PC-9 (cell line): Measurements from ENCODE around the gene GPBP1. TPM values are rescaled to one million over a fixed set of nuclear protein-coding genes. Genes with fewer than 3 reads are reported as not detected.
"Not testable (repeated sequence)": the region's sequence is repeated elsewhere in the genome, so short reads cannot be mapped to it uniquely, and the experiment has no call there.

Source experiments
- BruUV-seq: library from RNA; stranded (reverse); fragments of 400-500 nt; replicated peaks from 2 replicates; lab custom pipeline; 2021; lab: Mats Ljungman, UMichigan
- CTCF ChIA-PET: fragments of 300-600 bp; sonication (Branson Sonifier 250); formaldehyde crosslinking; loops from one replicate; lab custom pipeline; 2022; ENCODE audit warnings: antibody characterized with exemption; lab: Charles Lee
- POLR2A ChIA-PET: fragments of 300-600 bp; sonication (Branson Sonifier 250); formaldehyde crosslinking; loops from one replicate; lab custom pipeline; 2022; ENCODE audit warnings: antibody characterized with exemption; ENCODE audit not compliant: unreplicated experiment; lab: Charles Lee
- DNase-seq, 2 experiments: peaks; one replicate each; pipeline versions ENCODE4 v3.0.0 to v3.0.0-alpha.2; 2015 to 2022; ENCODE audit warnings: mixed read lengths in 1 of 2
- H2AFZ ChIP-seq: fragments of 200-600 bp; sonication (generic); 2 replicates; pipeline ENCODE4 v1.8.1; 2017; ENCODE audit warnings: antibody characterized with exemption
- H3F3A ChIP-seq: fragments of 200-600 bp; sonication (generic); 2 replicates; pipeline ENCODE4 v1.8.1; 2017; ENCODE audit warnings: antibody characterized with exemption, mild to moderate bottlenecking, low read depth; ENCODE audit not compliant: insufficient read depth
- H3K27ac ChIP-seq: fragments of 200-600 bp; sonication (generic); 2 replicates; pipeline ENCODE4 v1.6.1; 2016; ENCODE audit warnings: mixed run types
- H3K27me3 ChIP-seq: fragments of 200-600 bp; sonication (generic); 2 replicates; pipeline ENCODE4 v1.6.1; 2016; ENCODE audit warnings: low read depth, mixed run types; ENCODE audit not compliant: insufficient read depth
- H3K36me3 ChIP-seq: fragments of 200-600 bp; sonication (generic); 2 replicates; pipeline ENCODE4 v1.6.1; 2016; ENCODE audit warnings: low read depth, mixed run types
- H3K4me1 ChIP-seq: fragments of 200-600 bp; sonication (generic); replicated peaks from 2 replicates; pipeline ENCODE4 v1.6.1; 2016; ENCODE audit warnings: mixed run types; ENCODE audit not compliant: insufficient read depth
- H3K4me2 ChIP-seq: fragments of 200-600 bp; sonication (generic); 2 replicates; pipeline ENCODE4 v1.6.1; 2017; ENCODE audit warnings: mixed run types
- H3K4me3 ChIP-seq: fragments of 200-600 bp; sonication (generic); 2 replicates; pipeline ENCODE4 v1.6.1; 2016; ENCODE audit warnings: mixed run types
- H3K79me2 ChIP-seq: fragments of 200-600 bp; sonication (generic); 2 replicates; pipeline ENCODE4 v1.6.1; 2017; ENCODE audit warnings: low read depth, mixed run types
- H3K9me2 ChIP-seq: fragments of 200-600 bp; sonication (generic); 2 replicates; pipeline ENCODE4 v1.8.1; 2017; ENCODE audit warnings: mild to moderate bottlenecking; ENCODE audit not compliant: insufficient read depth
- H3K9me3 ChIP-seq: fragments of 200-600 bp; sonication (generic); 2 replicates; pipeline ENCODE4 v1.8.1; 2016; ENCODE audit warnings: low read depth; ENCODE audit not compliant: insufficient read depth
- H4K20me1 ChIP-seq: fragments of 200-600 bp; sonication (generic); 2 replicates; pipeline ENCODE4 v1.8.1; 2017; ENCODE audit not compliant: insufficient read depth
- CTCF ChIP-seq: fragments of 200-600 bp; sonication (generic); conservative IDR thresholded peaks from 2 replicates; pipeline ENCODE4 v1.6.1; 2017; ENCODE audit warnings: mixed run types, antibody characterized with exemption, mild to moderate bottlenecking, moderate library complexity
- EZH2 ChIP-seq: fragments of 200-600 bp; sonication (generic); IDR thresholded peaks from 2 replicates; pipeline ENCODE4 v1.8.0; 2017; ENCODE audit warnings: antibody characterized with exemption, low read depth
- intact Hi-C: fragments of 100-400 bp; cut with micrococcal nuclease; formaldehyde crosslinking; loops from one replicate; pipeline ENCODE4 v1.10.0; 2022; ENCODE audit not compliant: unreplicated experiment
- total RNA-seq: library from RNA; stranded (reverse); gene quantifications from 2 replicates; pipeline ENCODE4 v1.2.3, GENCODE V29; 2021

Gene GPBP1
- total RNA-seq, 1 experiment from 2014 or later: 75.0 TPM

GRCh38 chr5:57276353-57276752, 102.5 kb downstream of the GPBP1 start:
- H3K9me3 ChIP-seq: no peaks in the 10 kb centered on the region
- POLR2A ChIA-PET: no interaction called here
- no peaks in the 10 kb centered on the region for H3F3A ChIP-seq
- H3K9me2 ChIP-seq: no peaks in the 10 kb centered on the region
- no peaks in the 10 kb centered on the region for H3K36me3 ChIP-seq
- H2AFZ ChIP-seq: no peak overlapping the region
- DNase-seq: no peak
- no TSS peak for BruUV-seq
- no peaks in the 10 kb centered on the region for H3K27me3 ChIP-seq
- no peaks in the 10 kb centered on the region for H3K4me1 ChIP-seq
- TF ChIP-seq EZH2 (no peak), CTCF (no peak)
- H3K4me3 ChIP-seq: no peak overlapping the region
- intact Hi-C loops: loop anchor here (5.0 to 10.0 kb wide), 3 partner anchors 139 to 1342 kb away; no protein-coding TSS in a partner anchor
- no peaks in the 10 kb centered on the region for H4K20me1 ChIP-seq
- H3K27ac ChIP-seq: no peak overlapping the region
- CTCF ChIA-PET: interaction anchor here (0.6 kb wide), 1 partner anchor 1746 kb away, joined by 3 read pairs; no protein-coding TSS in a partner anchor
- H3K79me2 ChIP-seq: no peaks in the 10 kb centered on the region
- no peak overlapping the region for H3K4me2 ChIP-seq

GRCh38 chr5:57277085-57277484, 103.2 kb downstream of the GPBP1 start:
- POLR2A ChIA-PET: interaction anchor here (0.7 kb wide), 1 partner anchor 376 kb away, joined by 6 read pairs; no protein-coding TSS in a partner anchor

GRCh38 chr5:57280853-57281252, 107.0 kb downstream of the GPBP1 start:
- Histone ChIP-seq H3K4me3 (no peak overlapping the region), H3K27ac (no peak overlapping the region), H3F3A (no peaks in the 10 kb centered on the region), H3K79me2 (no peaks in the 10 kb centered on the region), H4K20me1 (no peaks in the 10 kb centered on the region), H3K9me2 (no peaks in the 10 kb centered on the region), H3K4me1 (no peaks in the 10 kb centered on the region), H3K36me3 (no peaks in the 10 kb centered on the region), H3K4me2 (no peak overlapping the region), H3K27me3 (no peaks in the 10 kb centered on the region), H3K9me3 (peaks cover 3% of the 10 kb centered on the region; the same call in 1 of the 2 replicates), H2AFZ (no peak overlapping the region)
- ChIA-PET CTCF (no interaction called here), POLR2A (no interaction called here)
- intact Hi-C loops: no loop called here
- TF ChIP-seq CTCF: no peak
- TF ChIP-seq EZH2: no peak
- no TSS peak for BruUV-seq
- peak in 1 of 2 experiments; percentile 38 for DNase-seq

More at GRCh38 chr5:57277085-57277484, 103.2 kb downstream of the GPBP1 start:
- CTCF ChIA-PET: interaction anchor here (0.6 to 0.7 kb wide), 2 partner anchors 377 to 1747 kb away, joined by 3 to 4 read pairs; no protein-coding TSS in a partner anchor
- Histone ChIP-seq H3F3A (no peaks in the 10 kb centered on the region), H3K27me3 (no peaks in the 10 kb centered on the region), H3K36me3 (no peaks in the 10 kb centered on the region), H3K4me2 (no peak overlapping the region), H3K27ac (no peak overlapping the region), H3K9me3 (no peaks in the 10 kb centered on the region), H3K4me1 (no peaks in the 10 kb centered on the region), H2AFZ (no peak overlapping the region), H3K9me2 (no peaks in the 10 kb centered on the region), H3K4me3 (no peak overlapping the region), H3K79me2 (no peaks in the 10 kb centered on the region), H4K20me1 (no peaks in the 10 kb centered on the region)
- BruUV-seq: no TSS peak
- intact Hi-C loops: loop anchor here (1.0 to 10.0 kb wide), 5 partner anchors 140 to 1342 kb away; no protein-coding TSS in a partner anchor
- TF ChIP-seq CTCF (peak; percentile 65), EZH2 (no peak)
- DNase-seq: no peak

- CTCF ChIA-PET, H3K9me3 ChIP-seq, H3K9me2 ChIP-seq, POLR2A ChIA-PET, H3K36me3 ChIP-seq, H3K4me2 ChIP-seq, H2AFZ ChIP-seq, H3K4me3 ChIP-seq, BruUV-seq, H3K79me2 ChIP-seq, H3K27me3 ChIP-seq, H3F3A ChIP-seq, DNase-seq, H3K27ac ChIP-seq, H3K4me1 ChIP-seq, H4K20me1 ChIP-seq, intact Hi-C loops: not testable (repeated sequence)
Observed at GRCh38 chr5:57285084-57285483, 111.2 kb downstream of the GPBP1 start.
